ENCODE results near the gene NOS1AP.
A peak's percentile ranks its signal among the peaks of the same experiment; 100 is the strongest.
"Not testable (repeated sequence)": the region's sequence is repeated elsewhere in the genome, so short reads cannot be mapped to it uniquely, and the experiment has no call there.

The NOS1AP gene

DNA sequence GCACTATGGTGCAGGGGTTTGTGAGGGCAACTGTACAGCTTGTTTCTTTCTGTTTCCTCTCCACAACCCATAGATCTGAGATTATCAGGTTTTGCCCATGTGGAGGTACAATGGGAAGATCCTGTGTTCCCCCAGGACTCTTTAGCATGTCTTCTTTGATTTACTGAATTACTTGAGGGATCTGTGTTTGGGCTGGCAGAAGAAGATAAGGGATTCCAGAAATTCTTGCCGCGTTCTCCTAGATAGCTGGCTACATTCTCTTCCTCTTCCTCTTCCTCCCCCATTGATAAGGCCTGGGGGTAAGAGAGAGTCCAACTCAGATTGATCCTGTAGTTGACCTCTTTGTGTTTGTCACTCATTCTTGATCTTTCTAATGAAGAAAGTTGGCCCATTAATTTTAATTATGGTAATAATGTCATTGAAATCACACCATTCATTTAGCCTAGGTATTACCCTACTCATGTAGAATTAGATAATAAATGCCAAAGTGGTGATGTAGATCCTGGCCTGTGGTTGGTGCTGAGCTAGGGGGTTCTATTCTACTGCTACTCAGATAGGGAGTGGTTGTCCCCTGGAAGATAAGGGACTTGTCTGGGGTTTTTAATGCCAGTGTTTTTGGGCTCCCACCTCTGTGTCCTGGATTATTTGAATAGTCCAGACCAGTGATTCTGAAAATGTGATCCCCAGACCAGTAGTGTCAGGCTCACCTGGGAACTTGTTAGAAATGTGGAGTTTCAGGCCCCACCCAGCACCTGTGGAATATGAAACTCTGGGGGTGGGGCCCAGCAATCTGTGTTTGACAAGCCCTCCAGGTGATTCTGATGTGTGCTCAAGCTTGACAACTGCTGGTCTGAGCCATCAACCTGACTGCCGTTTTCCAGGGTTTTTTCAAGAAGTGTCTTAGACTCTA, 122.2 kb downstream of the NOS1AP start:
- DNase-seq = no peak

DNA sequence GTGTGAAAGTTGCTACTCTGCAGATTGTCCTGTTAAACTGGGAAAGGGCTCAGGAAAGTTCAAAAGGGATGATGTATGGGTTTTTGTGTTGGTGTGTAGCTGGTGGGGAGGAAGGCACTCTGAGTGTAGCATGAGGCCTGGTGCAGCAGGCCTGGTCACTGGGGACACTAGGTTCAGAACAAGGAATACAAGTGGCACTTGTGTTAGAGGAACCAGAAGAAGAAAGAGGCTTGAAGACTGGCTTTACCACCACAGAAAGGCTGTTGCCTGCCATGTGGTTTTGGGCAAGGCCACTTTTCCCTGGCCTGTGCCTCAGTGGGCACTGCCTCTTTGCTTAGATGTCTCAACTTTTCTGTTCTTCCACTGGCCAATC, 122.8 kb downstream of the NOS1AP start:
- no peak for DNase-seq

DNA sequence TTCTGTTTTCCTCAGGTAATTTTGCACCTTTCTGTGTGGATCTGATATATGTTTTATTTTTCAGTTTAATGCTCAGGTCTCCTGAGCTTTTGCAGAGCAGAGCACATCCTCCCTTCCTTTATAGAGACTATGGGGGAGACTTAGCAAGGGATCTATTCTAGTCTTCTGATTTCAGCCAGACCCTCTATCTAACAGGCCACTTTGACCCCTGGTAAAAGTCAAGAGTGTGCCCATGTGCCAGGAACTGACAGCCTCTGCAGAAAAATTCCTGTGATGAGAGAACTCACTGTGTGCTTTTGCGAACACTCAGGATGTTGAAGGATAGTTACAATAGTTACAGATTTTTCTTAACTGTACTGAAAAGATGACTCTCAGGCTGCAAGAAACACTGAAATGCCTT, 123.3 kb downstream of the NOS1AP start:
- DNase-seq = no peak

DNA sequence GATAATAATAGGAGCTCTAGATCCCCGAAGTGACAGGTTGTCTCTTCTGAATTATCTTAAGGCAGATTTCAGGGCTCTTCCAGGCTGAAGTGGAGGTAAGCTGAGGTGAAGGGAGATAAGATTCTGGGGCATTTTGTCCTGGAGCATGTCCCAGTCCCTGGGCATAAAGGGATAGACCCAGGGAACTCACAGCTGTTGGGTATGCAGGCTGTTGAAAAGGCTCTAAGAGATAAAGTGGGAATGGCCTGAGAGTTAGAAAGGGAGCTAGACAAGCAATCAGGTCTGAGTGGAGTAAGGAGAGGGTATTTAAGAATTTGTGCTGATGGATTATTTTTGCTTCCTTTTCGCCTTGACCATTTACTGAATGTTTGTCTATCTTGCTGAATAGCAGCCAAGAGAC, 123.7 kb downstream of the NOS1AP start:
- DNase-seq = no peak

DNA sequence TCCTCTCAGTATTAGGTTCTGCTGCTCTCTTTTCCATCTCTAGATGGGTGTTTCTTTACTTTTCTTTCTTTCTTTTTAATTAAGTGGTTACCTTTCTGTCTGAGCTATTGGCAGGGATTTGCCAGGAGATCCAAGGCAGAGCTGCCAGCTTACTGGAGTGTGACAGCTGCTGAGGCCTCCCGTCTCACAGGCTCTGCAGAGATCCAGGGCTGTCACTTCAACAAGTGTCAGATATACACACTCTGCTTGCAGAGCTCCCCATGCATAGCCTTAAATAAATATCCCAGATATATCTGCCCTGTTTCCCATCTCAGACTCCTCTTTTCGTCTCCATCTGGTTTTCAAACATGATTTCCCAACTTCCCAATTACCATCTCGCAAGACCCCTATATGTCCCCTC, 124.3 kb downstream of the NOS1AP start:
- DNase-seq = peak in 1 of 58 donors; percentile 21

DNA sequence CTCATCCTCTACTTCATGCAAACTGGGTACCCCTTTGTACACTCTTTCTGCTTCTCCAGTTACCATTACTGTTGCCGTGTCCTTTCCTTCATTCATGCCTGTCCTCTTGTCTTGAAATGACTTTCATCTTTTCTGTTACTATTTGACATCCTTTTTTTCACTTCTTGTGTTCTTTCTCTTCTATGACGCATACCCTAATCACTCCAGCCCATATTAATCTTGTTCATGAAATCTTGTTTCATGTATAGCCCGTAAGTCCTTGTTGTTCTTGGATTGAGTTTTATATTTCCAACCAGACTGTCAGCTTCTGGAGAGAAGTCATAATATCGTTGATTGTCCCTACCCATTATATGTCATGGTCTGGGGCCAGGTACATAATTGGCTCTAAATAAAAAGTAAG, 126.1 kb downstream of the NOS1AP start:
- no peak for DNase-seq

DNA sequence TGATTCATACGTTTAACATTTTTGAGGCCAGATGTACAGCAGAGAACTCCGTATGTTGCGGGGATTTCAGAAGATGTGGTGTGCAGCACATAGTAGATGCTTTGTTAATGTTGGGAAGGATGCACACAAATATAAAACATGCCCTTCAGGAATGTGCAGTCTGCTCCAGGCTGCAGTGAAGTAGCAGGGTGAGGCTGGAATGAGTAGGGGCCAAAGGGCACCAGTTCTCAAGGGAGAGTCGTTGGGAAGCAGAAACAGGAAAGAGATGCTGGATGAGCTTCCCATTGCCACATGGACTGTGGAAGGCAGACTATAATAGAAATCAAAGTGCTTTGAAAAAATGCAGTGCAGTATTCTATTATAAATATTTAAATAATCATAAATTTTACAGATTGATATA, 126.9 kb downstream of the NOS1AP start:
- DNase-seq = no peak

DNA sequence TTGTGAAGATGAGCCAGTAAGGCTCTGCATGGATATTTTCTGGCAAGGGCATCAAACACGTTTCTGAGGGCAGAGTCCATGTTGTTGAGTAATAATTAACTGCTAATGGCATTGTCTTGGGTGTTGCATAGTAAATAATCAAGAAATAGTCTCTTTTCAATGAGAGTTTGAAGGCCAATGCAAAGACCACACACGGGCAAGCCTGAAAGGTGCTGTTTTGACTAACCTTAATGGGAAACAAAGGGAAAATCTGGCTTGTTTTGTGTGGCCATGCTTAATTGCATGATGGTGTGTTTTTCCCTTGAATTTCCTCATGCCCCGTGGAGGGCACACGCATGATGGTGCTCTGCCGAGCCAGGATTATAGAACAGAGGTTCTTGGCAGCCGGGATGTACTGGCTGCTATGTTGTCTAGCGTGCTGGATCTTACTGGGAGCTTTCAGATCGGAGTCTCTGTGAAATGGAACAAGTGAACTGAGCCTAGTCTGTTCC, 127.6 kb downstream of the NOS1AP start:
- DNase-seq = no peak

DNA sequence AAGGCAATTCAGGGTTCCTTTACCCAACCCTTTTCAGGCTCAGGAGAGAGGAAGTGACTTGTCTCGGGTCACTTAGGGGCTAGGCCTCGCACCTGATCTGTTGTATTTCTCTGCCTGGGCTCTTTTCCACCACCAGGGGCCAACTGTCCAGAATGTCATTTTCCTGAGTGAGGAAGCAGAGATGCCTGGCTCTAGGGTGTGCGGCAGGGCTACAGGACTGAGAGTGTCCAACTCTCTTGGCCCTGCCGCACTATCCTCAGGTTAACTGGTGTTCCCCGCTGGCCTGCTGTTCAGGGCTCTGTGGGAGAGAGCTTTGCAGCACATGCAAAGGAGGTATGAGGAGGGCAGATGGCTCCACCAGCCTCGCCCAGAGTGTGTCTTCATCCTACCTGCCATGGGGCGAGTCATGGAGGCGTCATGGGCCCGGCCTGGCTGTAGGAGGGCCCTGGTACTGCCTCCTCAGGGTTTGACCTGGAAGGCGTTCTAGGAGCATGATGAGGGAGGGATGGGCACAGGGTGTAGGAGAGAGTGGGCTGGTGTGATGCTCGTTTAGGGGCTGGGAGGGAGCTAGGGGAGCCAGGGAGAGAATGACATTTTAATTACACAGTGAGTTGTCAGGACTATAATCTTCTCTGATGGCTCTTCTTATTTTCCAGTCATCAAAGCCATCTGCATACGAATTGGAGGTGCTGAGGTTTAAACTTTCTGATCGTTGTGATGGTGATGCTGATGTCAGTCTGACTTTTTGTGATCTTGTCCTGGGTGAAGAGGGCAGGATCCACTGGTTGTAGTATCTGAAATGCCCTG, 128.3 kb downstream of the NOS1AP start:
- no peak for DNase-seq

DNA sequence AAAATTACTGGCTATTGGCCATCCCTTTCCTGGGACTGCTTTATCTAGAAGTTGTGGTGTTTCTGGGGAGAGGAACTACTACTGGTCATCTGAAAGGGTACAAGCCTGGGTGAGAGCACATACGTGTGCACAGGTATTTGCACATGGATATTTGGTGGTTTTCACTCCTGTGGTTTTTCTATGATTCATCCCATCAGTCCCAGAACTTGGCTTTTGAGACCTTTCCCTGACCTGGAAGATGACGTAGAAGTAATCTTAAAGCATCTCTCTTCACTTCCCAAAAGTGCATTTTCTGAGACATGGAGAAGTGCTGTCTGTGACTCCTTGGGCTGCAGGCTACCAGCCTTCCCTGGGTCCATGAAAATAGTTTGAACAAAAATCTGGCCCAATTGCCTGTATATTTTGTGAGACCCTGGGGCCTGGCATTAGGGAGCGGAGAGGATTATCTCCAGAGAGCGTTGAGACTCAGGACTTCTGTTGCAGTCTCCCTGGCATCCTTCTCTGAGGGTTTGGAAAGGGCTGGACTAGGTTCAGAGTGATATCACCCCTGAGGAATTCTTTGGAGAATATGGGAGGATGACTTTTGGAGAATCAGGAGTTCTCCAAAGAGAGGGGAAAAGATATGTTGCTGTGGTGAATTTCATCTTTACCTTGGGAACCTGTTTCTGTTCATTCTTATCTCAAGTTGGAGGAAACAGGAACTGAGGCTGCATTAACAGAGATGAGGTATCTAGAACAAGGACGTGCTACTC, 130.8 kb downstream of the NOS1AP start:
- no peak for DNase-seq

DNA sequence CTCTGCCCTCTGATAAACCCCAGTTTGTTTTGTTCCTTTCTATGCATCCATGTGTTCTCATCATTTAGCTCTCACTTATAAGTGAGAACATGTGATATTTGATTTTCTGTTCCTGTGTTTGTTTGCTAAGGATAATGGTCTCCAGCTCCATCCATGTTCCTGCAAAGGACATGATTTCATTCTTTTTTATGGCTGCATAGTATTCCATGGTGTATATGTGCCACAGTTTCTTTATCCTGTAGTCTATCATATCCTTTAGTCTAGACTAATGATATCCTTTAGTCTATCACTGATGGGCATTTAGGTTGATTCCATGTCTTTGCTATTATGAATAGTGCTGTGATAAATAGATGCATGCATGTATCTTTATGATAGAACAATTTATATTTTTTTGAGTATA, 131.6 kb downstream of the NOS1AP start:
- DNase-seq = not testable (repeated sequence)

DNA sequence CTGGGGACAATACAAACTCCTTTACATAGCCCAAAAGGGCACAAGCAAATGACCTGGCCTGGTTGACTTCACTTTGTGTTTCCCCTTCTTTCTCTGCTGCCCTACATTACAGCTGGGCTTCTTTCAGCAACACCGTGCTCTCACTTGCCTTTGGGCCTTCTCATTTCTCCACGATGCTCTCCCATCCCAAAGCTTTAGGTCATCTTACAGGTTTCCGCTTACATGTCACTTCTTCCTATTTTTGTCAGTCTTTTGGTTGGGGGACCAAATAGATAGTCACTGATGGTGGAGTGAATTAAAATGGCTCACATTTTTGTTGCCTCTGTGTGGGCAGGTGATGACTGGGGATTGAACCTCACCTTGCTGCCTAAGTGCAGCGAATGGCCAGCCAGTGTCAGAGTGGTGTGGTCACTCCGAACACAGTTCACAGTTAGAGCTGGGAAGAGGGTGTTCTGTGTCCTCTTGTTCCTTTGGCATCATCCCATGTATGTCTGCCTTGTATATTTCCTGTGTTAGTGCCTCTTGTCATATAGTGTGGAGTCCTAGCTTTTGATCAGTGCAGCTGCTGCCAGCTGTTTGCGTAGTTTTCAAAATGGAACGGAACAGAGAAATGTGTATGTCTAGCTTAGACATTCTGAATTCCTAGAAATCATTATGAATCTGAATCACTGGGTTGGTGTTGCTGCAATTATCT, 134.8 kb downstream of the NOS1AP start:
- DNase-seq = no peak

DNA sequence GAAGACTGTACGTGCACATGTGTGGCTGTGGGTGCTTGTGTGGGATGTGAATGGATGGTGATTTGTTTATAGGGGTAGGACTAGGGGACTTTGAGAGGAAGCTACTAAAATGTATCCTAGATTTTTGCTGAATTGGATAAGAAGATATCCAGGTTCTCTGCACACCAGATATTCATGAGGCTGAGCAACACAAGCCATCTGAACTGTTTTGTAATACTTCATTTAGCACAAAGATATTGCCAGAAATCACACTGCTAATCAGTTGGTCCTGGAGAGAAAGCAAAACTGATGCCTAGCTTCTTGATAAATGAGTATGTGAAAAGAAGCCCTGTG, 135.3 kb downstream of the NOS1AP start:
- DNase-seq = peak in 3 of 58 donors; percentile 4 to 39 (median 32)

DNA sequence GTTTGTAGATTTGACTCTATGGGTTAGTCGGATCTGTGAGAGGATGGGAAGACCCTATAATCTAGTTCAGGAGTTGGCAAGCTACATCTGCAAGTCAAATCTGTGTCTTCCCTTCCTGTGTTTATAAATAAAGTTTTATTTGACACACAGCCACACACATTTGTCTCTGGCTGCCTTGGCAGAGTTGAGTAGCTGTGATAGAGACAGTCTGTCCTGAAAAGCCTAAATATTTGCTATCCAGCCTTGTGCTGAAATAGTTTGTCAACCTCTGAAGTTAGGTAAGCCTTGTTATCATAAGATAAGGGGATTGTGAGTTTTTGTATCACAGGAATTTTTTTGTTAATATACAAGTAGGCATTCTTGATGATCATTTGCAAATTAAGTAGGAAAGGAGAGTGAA, 136.8 kb downstream of the NOS1AP start:
- no peak for DNase-seq

DNA sequence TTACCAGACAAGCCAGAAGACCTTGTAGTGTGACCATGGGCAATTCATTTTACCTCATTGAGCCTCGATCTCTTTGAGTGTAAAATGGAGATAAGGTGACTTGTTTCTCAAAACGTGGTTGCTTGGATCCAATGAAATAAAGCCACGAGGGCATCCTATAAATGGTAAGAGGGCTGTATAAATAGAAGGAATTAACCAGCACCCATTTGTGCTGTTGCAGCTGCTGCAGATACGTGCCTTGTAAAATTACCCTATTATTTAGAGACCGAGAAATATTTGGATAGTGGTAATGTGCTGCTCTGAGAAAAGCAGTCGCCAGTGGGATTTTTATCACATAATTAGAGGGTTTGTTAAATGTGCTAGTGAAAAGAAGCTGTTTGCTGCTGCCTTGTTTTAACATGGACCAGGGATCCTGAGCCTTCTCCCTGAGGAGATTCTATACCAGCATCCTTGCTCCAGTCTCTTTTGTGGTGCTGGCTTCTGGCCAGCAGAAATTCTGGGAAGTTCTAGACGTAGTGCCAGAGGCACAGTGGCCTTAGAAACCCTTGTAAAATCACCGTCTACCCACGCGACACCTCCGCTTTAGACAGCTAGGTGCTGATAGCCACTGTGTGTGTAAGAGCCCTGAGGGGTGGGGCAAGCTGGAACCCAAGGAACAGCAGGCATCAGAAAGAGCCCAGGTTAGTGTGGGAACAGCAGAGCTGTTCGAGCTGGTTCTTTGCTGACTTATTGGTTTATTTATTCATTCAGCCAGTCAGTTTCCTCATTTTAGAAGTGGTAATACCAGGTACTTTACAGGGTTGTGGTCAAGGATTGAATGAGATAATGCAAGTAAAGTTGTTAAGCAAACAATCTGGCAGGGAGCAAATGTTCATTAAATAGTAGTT, 137.5 kb downstream of the NOS1AP start:
- DNase-seq = peak in 1 of 58 donors; percentile 33

DNA sequence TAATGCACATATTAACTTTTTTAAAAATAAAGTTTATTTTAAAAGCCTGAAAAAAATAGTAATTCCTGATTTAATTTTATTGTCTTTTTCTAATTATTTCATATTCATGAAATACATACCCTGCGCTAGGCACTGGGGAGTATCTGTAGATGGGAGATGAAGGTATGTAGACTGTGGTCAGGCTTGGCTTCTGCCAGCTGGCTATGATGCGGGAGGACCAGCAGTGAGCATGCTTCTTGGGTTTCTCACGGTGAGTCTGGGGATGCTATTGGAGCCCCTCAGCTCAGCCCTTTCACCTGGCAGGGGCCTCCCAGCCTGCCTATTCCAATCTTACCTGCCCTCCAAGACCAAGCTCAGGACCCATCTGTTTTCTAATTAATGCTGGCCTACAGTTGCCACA, 138.4 kb downstream of the NOS1AP start:
- DNase-seq = no peak

DNA sequence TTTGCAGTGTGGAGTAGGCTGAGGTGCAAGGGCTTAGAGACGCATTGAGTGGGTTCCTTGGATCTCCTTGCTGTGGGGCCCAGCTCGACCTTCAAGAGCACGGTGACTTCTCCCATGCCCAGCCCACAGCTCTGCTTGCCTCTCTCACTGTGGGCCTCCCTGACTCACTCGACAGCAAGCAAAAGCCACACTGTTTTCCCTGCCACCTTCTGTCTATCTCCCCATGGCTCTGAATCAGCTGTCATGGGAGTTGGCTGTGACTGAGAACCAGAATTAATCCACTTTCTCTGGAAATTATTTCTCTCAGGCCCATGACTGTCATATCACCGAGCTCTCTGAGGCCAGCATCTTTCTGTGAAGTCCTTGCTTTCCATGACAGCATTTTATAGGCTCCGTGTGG, 140.7 kb downstream of the NOS1AP start:
- DNase-seq = no peak

DNA sequence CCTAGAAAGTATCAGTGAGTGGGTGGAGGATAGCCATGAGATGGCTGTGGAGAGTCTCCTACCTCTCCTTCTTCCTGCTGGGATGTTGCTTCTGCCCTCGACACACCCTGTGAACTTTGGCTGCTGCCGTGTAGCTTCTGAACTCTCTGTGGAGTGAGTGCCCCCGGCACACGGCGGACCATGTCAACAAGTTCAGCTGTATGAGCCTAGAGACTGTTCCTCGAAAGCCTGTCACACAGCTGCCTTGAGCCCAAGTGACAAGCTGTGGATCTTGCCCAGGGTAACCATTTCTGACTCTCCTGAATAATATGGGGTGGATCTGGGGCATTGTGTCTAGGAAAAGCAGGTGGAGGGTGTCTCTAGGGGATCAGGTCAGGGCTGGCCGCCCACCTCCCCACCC, 143.2 kb downstream of the NOS1AP start:
- DNase-seq = no peak

DNA sequence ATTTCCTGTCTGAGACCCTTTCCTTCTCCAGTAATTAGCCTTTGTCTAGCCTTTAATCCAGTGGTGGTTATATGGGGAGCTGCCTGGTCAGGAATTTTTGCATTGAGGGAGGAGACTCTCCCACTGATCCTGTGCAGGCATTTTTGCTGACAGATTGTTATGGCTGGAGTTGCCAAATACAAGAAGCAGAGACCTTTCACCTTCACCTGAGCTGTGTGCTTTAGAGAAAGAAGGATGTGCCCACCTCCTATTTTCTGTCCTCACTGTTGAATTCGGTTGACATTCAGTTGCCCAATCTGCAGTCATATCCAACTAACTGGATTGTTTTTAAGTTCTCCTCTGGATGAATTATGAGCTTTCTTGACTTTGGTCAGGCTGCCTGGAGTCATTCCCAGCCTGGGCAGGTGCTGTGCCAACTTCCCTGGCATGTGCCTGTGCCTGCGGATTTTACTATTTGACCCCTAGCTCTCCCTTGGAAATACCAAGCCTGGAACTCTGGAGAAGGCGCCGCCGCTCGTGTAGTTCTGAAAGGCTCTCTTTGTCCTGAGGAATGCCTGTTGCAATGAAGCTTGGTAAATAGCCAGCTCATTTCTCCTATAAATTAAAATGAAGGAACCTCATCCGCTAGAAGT, 143.9 kb downstream of the NOS1AP start:
- DNase-seq = peak in 31 of 58 donors; percentile 6 to 80 (median 34)

DNA sequence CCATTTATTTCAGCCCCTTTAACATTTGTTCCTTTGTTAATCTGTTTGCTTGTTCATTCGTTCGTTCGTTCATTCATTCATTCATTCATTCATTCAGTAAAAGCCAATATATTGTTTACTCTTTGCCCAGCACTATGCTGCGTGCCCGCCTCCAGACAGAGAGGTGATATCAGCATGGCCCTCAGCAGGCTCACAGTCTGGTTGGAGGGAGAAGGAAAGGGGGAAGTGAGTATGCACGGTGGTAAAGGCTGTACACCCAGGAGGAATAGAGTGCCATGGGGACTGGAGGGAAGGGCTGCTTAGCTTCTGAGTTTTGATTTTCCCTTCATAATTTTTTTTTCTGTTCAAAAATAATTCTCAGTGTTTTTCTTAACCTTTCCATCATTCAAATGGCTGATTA, 144.7 kb downstream of the NOS1AP start:
- DNase-seq = no peak
